K562 (cell line): ENCODE data around the gene ZFP69B. TPM values are rescaled to one million over a fixed set of nuclear protein-coding genes. Genes with fewer than 3 reads are reported as not detected.
A peak's percentile ranks its signal among the peaks of the same experiment; 100 is the strongest.

Experiments
- ATAC-seq: fragments of 200-7000 bp; cut with Tn5 transposase; 3 replicates; pipeline ENCODE4 v1.9.1; 2020; ENCODE audit warnings: moderate library complexity
- BruUV-seq: library from RNA; stranded (reverse); fragments of 400-500 nt; replicated peaks from 2 replicates; lab custom pipeline; 2021; lab: Mats Ljungman, UMichigan
- CTCF ChIA-PET: fragments of 300-600 bp; formaldehyde crosslinking; extraction: SDS; loops from one replicate; lab custom pipeline; 2021; ENCODE audit warnings: low intra/inter-chr PET ratio; lab: Yijun Ruan, JAX
- POLR2A ChIA-PET: fragments of 300-600, 350-650 bp; sonication (Branson Sonifier 250); formaldehyde crosslinking; extraction: SDS; loops from one replicate; lab custom pipeline; 2021; ENCODE audit warnings: antibody characterized with exemption, inconsistent platforms; lab: Yijun Ruan, JAX
- DNase-seq, 4 experiments: peaks; one replicate each; pipeline versions ENCODE4 v3.0.0 to v3.0.0-alpha.2; 2011 to 2018; ENCODE audit warnings: low spot score in 3 of 4, mixed read lengths in 3 of 4; ENCODE audit errors: extremely low read depth in 1 of 4
- FAIRE-seq: peaks from 2 replicates; lab custom pipeline; 2011; peaks lifted over from hg19 to GRCh38; lab: Jason Lieb, UNC
- H2AFZ ChIP-seq: 2 replicates; pipeline ENCODE4 v1.6.0; 2011; ENCODE audit warnings: low read depth, low read length, control low read depth, inconsistent platforms
- H3K27ac ChIP-seq: fragments of 200-600 bp; 3 replicates; pipeline ENCODE4 v1.8.0; 2011; ENCODE audit warnings: low read depth, mild to moderate bottlenecking, control low read depth, inconsistent platforms, low read length, moderate library complexity, mixed read lengths; ENCODE audit errors: extremely low read depth
- H3K27me3 ChIP-seq, 2 experiments: fragments of 300-600 bp in 1 of 2; 2 replicates in 1 of 2; 3 replicates in 1 of 2; pipeline versions ENCODE4 v1.6.0 to v1.8.0; 2011; ENCODE audit warnings: inconsistent platforms in 2 of 2, low read length in 2 of 2, mild to moderate bottlenecking in 1 of 2, mixed read lengths in 1 of 2, moderate library complexity in 1 of 2; ENCODE audit not compliant: control insufficient read depth in 2 of 2, insufficient read depth in 2 of 2
- H3K36me3 ChIP-seq: fragments of 300-600 bp; 3 replicates; pipeline ENCODE4 v1.8.0; 2011; ENCODE audit warnings: mild to moderate bottlenecking, low read length, inconsistent platforms; ENCODE audit not compliant: control insufficient read depth, insufficient read depth
- H3K4me1 ChIP-seq, 2 experiments: fragments of 200-600 bp in 1 of 2; replicated peaks in 1 of 2; 2 replicates in 1 of 2; 3 replicates in 1 of 2; pipeline versions ENCODE4 v1.5.1 to v1.8.0; 2011; ENCODE audit warnings: inconsistent platforms in 2 of 2, low read length in 2 of 2, mild to moderate bottlenecking in 1 of 2, mixed read lengths in 1 of 2, moderate library complexity in 1 of 2; ENCODE audit not compliant: control insufficient read depth in 2 of 2, insufficient read depth in 2 of 2
- H3K4me2 ChIP-seq: 2 replicates; pipeline ENCODE4 v1.6.1; 2011; ENCODE audit warnings: low read length, control low read depth, inconsistent platforms, mixed read lengths; ENCODE audit not compliant: insufficient read depth
- H3K4me3 ChIP-seq: fragments of 200-600 bp; sonication (generic), shearing (Covaris generic); 2 replicates; pipeline ENCODE4 v1.5.1; 2016; ENCODE audit warnings: control low read depth, inconsistent platforms
- H3K79me2 ChIP-seq: fragments of 200-600 bp; 3 replicates; pipeline ENCODE4 v1.8.0; 2011; ENCODE audit warnings: low read length, inconsistent platforms; ENCODE audit not compliant: control insufficient read depth, insufficient read depth
- H3K9ac ChIP-seq, 2 experiments: 2 replicates each; pipeline versions ENCODE4 v1.6.0 to v1.6.1; 2011; ENCODE audit warnings: low read depth in 2 of 2, low read length in 2 of 2, control low read depth in 1 of 2, inconsistent platforms in 1 of 2, mild to moderate bottlenecking in 1 of 2, mixed read lengths in 1 of 2; ENCODE audit not compliant: insufficient read depth in 1 of 2
- H3K9me1 ChIP-seq: one replicate; pipeline ENCODE4 v1.6.0; 2011; ENCODE audit warnings: inconsistent platforms, mild to moderate bottlenecking, low read length, moderate library complexity; ENCODE audit not compliant: control insufficient read depth, insufficient read depth
- H3K9me3 ChIP-seq: replicated peaks from 2 replicates; pipeline ENCODE4 v1.5.1; 2011; ENCODE audit warnings: low read depth, low read length, inconsistent platforms; ENCODE audit not compliant: control insufficient read depth, insufficient read depth
- H4K20me1 ChIP-seq: replicated peaks from 2 replicates; pipeline ENCODE4 v1.6.1; 2011; ENCODE audit warnings: low read length, inconsistent platforms, mixed read lengths; ENCODE audit not compliant: control insufficient read depth, insufficient read depth
- CBFA2T3 ChIP-seq: fragments of 450-650 bp; IDR thresholded peaks from 2 replicates; pipeline ENCODE4 v1.6.1; 2017
- L3MBTL2 ChIP-seq: fragments of 450-650 bp; IDR thresholded peaks from 2 replicates; pipeline ENCODE4 v1.6.1; 2016; ENCODE audit warnings: mild to moderate bottlenecking, moderate library complexity
- MTA3 ChIP-seq: fragments of 450-650 bp; formaldehyde crosslinking; IDR thresholded peaks from 2 replicates; pipeline ENCODE4 v1.6.1; 2017; ENCODE audit warnings: mild to moderate bottlenecking, borderline replicate concordance
- POLR2A ChIP-seq: fragments of 450-650 bp; conservative IDR thresholded peaks from 2 replicates; pipeline ENCODE4 v1.6.1; 2016
- RBM14 ChIP-seq: fragments of 200-400 bp; formaldehyde crosslinking; IDR thresholded peaks from 2 replicates; pipeline ENCODE4 v1.6.1; 2018; ENCODE audit warnings: low read depth, mild to moderate bottlenecking, low read length, moderate library complexity, borderline replicate concordance; ENCODE audit not compliant: insufficient read depth
- SUPT5H ChIP-seq: fragments of 450-650 bp; IDR thresholded peaks from 2 replicates; pipeline ENCODE4 v1.6.1; 2016
- TBP ChIP-seq: optimal IDR thresholded peaks from 2 replicates; pipeline ENCODE3; 2011; ENCODE audit warnings: low read depth, low read length, improper control_type of control experiment
- TSC22D4 ChIP-seq: fragments of 450-650 bp; IDR thresholded peaks from 2 replicates; pipeline ENCODE4 v1.6.1; 2016; ENCODE audit warnings: missing genetic modification characterization, missing biosample characterization, control low read depth
- ZNF134 ChIP-seq: fragments of 250-450 bp; sonication (Bioruptor Pico); conservative IDR thresholded peaks from 2 replicates; pipeline ENCODE4 v1.4.0; 2020
- ZNF592 ChIP-seq: fragments of 450-650 bp; IDR thresholded peaks from 2 replicates; pipeline ENCODE4 v1.6.1; 2017; ENCODE audit warnings: antibody characterized with exemption, mild to moderate bottlenecking
- WGBS: fragments of 100-300 bp; shearing (Covaris generic); methylation state at CpG from one replicate; pipeline ENCODE4 v1.1.6; 2016; ENCODE audit warnings: low coverage, mixed read lengths; ENCODE audit not compliant: insufficient coverage; ENCODE audit errors: missing lambda C conversion rate; 5-methylcytosine and 5-hydroxymethylcytosine counted together
- in situ Hi-C: fragments of 300-500 bp; cut with MboI; formaldehyde crosslinking; loops from 4 replicates; pipeline ENCODE4 v1.15.0; 2018; ENCODE audit warnings: inconsistent platforms, mixed read lengths
- intact Hi-C: fragments of 100-400 bp; cut with micrococcal nuclease; formaldehyde crosslinking; loops from 2 replicates; pipeline ENCODE4 v1.14.2; 2022
- polyA plus RNA-seq, 8 experiments: library from polyadenylated mRNA; depleted of rRNA in 4 of 8; stranded (reverse) in 5 of 8; unstranded in 3 of 8; fragments of >200 nt; fragmentation: Nextera tagmentation in 2 of 8; fragmentation: Illumina TruSeq in 1 of 8; extraction: Ambion mirVana in 2 of 8; extraction: Trizol in 1 of 8; gene quantifications; 2 replicates each; pipeline versions ENCODE4 v1.2.1 to v1.2.3, GENCODE V29; 2011 to 2014; ENCODE audit warnings: inconsistent platforms in 1 of 8, missing spikeins in 1 of 8
- total RNA-seq, 7 experiments: library from RNA; depleted of rRNA in 6 of 7; stranded (reverse); fragments of >200 nt in 6 of 7; fragmentation: Illumina TruSeq in 2 of 7; extraction: Trizol in 2 of 7; gene quantifications; 2 replicates each; pipeline versions ENCODE4 v1.2.1 to v1.2.3, GENCODE V29; 2011 to 2021; ENCODE audit warnings: low replicate concordance in 1 of 7
- TF ChIP-seq, protein P1 (sequence below), 2 experiments: fragments of 450-650 bp; IDR thresholded peaks; 2 replicates each; pipeline ENCODE4 v1.6.1; 2018; ENCODE audit warnings: mild to moderate bottlenecking in 2 of 2, low read depth in 1 of 2; ENCODE audit not compliant: partially characterized antibody in 2 of 2

ZFP69B gene
- total and polyA plus RNA-seq, 9 of the 15 experiments (the other 6 are each of a cell fraction or from before 2014, with no cell fraction given) = 1.6 to 10.3 (median 8.4) TPM

DNA sequence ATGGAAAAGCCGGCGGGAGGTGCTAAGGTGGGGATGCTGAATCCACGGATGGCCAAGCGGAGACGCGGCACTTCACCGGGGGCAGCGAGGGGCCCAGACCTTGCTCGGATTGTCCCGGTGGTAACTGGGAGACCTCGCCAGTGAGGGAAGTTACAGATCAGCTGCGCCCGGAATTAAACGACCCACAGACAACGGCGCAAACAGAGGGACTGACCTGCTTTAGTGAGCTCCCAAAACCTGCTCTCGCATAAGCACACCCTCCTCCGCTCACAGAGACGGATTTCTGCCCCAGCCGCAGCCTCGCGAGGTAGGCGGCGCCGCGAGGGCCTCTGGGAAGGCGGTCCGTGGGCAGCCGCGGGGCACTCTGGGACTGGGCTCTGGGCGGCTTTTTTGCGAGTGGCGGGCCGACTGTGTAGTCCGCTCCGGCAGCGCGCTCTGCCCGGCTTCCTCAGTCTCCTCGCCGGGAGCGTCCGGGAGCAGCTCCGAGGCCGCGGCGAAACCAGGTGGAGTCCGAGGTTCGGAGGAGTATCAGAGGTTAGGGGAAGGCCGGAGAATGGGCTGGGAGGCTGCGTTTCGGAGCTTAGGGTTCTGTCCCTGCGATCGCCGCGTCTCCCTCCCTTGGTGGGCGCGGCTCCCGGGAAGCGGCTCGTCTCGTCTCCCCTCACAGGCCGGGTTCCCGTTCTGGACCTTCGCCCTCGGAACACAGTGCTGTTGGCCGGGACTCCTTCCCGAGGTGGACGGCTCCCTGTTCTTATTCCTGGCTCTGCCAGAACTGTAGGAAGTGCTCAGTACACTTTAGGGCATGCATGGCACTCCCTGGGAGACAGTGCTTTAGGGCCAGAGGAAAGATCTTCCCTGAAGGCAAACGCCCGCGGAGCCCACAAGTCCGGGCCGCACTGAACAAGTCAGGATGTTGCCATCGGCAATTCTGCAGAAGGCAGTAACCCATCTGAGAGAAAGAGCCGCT lies 58.4 kb downstream of the ZFP69B start, which contains the start of gene EXO5:
TSS of gene EXO5 (plus strand) at position 393 of the 967 bp plus-strand sequence. CDS start 5,778 bp downstream, outside the sequence.
- in situ Hi-C loops (no loop called here), intact Hi-C loops (no loop called here)
- H4K20me1 ChIP-seq = no peaks in the 10 kb centered on the region
- peak within 1 kb of the TSS; percentile 32; the same call in 1 of the 3 replicates for H3K27ac ChIP-seq
- peak within 1 kb of the TSS; percentile 88 for H2AFZ ChIP-seq
- peak within 1 kb of the TSS; percentile 39 for H3K4me3 ChIP-seq
- BruUV-seq = TSS peak; percentile 75
- H3K79me2 ChIP-seq = no peaks in the 10 kb centered on the region
- H3K9ac ChIP-seq = peak within 1 kb of the TSS; percentile 62 to 81
- CTCF ChIA-PET = no interaction called here
- peaks cover 0 to 13% of the 10 kb centered on the region in 2 experiments; a peak in 2 of 5 replicates for H3K27me3 ChIP-seq
- peaks cover 0 to 9% of the 10 kb centered on the region in 2 experiments; a peak in 2 of 5 replicates for H3K4me1 ChIP-seq
- peak within 1 kb of the TSS; percentile 70 for H3K4me2 ChIP-seq
- DNase-seq (peak; percentile 46 to 68 (median 50)), ATAC-seq (peak; percentile 99), FAIRE-seq (no peak)
- H3K36me3 ChIP-seq = no peaks in the 10 kb centered on the region
- H3K9me1 ChIP-seq = no peaks in the 10 kb centered on the region
- POLR2A ChIA-PET = interaction anchor here (0.6 to 1.5 kb wide), 6 partner anchors 11 to 160 kb away, joined by 3 to 4 read pairs (median 3); partner anchors contain the start of gene ZNF684
- 36% methylated on average over 65 of the region's 76 CpGs for WGBS
- H3K9me3 ChIP-seq = peaks cover 8% of the 10 kb centered on the region; the same call in 1 of the 2 replicates
- TF ChIP-seq ZNF592 (peak; percentile 67), TSC22D4 (no peak), POLR2A (peak; percentile 61; the same call in 1 of the 2 replicates), CBFA2T3 (no peak), TBP (no peak), SUPT5H (peak; percentile 43; the same call in 1 of the 2 replicates), RBM14 (0 out of 2 replicates have a peak, but pooled peaks have one; percentile 17), ZNF134 (CRISPR knock-in tag) (no peak), L3MBTL2 (peak; percentile 91), MTA3 (0 out of 2 replicates have a peak, but pooled peaks have one; percentile 42)
- TF ChIP-seq, protein P1, sequence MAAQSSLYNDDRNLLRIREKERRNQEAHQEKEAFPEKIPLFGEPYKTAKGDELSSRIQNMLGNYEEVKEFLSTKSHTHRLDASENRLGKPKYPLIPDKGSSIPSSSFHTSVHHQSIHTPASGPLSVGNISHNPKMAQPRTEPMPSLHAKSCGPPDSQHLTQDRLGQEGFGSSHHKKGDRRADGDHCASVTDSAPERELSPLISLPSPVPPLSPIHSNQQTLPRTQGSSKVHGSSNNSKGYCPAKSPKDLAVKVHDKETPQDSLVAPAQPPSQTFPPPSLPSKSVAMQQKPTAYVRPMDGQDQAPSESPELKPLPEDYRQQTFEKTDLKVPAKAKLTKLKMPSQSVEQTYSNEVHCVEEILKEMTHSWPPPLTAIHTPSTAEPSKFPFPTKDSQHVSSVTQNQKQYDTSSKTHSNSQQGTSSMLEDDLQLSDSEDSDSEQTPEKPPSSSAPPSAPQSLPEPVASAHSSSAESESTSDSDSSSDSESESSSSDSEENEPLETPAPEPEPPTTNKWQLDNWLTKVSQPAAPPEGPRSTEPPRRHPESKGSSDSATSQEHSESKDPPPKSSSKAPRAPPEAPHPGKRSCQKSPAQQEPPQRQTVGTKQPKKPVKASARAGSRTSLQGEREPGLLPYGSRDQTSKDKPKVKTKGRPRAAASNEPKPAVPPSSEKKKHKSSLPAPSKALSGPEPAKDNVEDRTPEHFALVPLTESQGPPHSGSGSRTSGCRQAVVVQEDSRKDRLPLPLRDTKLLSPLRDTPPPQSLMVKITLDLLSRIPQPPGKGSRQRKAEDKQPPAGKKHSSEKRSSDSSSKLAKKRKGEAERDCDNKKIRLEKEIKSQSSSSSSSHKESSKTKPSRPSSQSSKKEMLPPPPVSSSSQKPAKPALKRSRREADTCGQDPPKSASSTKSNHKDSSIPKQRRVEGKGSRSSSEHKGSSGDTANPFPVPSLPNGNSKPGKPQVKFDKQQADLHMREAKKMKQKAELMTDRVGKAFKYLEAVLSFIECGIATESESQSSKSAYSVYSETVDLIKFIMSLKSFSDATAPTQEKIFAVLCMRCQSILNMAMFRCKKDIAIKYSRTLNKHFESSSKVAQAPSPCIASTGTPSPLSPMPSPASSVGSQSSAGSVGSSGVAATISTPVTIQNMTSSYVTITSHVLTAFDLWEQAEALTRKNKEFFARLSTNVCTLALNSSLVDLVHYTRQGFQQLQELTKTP (IDR thresholded peaks at IDR 0.05; ENCODE audit: low read depth in 1 of 2, partially characterized antibody in 2 of 2) = peak in 1 of 2 experiments; percentile 89
